Eye (tissue), 1 donor: ENCODE results near the gene TPTE2.
"Not testable (repeated sequence)": the region's sequence is repeated elsewhere in the genome, so short reads cannot be mapped to it uniquely, and the experiment has no call there.

ENCODE experiments used
- DNase-seq: peaks from one replicate; pipeline ENCODE4 v3.0.0-alpha.2; 2015

Gene TPTE2

DNA sequence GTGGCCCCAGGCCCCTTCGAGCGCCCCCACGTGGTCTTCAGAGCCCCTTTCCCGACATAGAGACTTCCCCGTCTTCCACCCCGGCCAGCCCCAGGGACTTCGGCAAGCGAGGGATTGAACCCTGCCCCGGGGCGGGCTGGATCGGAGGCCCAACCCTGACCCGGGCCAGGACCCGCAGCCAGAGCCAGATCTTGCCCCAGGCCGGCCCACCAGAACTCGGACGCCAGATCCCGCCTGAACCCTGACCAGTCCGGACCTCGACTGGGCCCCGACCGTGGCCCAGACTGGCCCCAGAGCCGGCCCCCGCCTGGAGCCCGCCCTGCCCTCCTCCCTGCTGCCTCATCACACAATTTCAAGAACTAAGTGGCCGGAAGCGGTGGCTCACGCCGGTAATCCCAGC lies 253 bp upstream of the TPTE2 start:
- DNase-seq: no peak

DNA sequence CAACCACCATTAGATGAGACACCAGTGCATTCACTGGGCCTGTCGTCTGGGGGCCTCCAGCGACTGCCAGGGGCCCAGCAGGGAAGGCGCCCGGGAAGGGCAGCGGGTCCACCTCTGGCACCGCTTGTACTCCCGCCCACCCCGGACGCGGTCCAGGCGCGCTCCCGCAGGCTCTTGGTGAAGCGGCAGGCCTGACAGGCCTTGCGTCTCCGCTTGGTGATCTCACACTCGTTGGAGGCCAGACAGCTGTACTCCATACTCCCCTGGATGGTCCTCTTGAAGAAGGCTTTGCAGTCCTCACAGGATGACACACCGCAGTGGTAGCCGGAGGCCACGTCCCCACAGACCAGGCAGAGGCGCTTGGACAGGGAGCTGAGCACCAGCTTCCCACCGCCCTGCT lies 660 bp downstream of the TPTE2 start:
- DNase-seq: not testable (repeated sequence)

DNA sequence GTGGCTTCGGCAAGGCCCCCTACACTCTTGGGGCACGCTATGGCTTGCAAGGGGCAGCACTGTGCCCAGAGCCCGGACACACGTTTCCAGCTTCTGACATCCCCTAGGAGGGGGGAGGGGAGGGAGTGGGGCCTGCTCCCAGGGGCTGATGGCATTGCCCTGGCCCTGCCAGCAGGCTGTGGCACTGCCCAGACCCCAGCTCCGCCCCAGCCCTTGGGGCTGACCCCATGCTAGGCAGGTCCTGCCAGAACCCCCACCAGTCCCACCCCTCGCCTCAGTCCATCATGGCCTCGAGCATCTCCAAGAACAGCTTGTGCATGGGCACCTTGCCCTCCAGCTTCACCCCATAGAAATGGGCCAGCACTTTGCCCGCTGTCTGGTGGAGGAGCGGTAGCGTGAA lies 1.6 kb downstream of the TPTE2 start:
- DNase-seq: not testable (repeated sequence)

DNA sequence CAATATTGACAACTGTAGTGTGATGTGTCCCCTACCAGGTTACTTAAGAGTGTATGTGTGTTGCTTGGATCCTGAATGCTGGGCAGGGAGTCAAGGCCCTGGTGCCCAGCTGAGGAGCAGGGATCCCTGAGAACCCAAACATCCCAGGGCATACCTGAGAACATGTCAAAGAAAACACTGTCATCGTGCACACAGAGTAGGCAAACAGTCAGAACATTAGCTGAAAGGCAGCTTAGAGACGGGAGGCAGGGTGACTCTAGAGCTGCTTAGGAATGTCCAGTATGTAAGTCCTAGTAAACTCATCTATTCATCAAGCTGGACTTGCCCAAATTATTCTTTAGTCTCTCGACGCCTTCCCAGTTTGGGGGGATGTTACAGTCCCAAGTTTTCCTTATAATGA lies 4.0 kb downstream of the TPTE2 start:
- not testable (repeated sequence) for DNase-seq

DNA sequence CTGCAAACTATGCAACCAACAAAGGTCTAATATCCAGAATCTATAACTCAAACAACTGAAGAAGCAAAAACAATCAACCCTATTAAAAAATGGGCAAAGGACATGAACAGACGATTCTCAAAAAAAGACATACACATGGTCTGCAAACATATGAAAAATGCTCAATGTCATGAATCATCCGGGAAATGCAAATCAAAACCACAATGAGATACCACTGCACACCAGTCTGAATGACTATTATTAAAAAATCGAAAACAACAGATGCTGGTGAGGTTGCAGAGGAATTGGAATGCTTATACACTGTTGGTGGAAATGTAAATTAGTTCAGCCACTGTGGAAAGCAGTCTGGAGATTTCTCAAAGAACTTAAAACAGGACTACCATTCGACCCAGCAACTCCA lies 12.1 kb downstream of the TPTE2 start:
- not testable (repeated sequence) for DNase-seq

DNA sequence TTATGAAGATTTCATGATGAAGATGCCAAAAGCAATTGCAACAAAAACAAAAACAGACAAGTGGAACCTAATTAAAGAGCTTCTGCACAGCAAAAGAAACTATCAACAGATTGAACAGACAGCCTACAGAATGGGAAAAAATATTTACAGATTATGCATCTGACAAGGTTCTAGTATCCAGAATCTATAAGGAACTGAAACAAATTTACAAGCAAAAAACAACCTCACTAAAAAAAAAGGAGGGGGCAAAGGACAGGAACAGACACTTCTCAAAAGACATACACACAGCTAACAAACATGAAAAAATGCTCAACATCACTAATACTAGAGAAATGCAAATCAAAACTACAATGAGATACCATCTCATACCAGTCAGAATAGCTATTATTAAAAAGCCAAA lies 35.7 kb downstream of the TPTE2 start:
- not testable (repeated sequence) for DNase-seq

DNA sequence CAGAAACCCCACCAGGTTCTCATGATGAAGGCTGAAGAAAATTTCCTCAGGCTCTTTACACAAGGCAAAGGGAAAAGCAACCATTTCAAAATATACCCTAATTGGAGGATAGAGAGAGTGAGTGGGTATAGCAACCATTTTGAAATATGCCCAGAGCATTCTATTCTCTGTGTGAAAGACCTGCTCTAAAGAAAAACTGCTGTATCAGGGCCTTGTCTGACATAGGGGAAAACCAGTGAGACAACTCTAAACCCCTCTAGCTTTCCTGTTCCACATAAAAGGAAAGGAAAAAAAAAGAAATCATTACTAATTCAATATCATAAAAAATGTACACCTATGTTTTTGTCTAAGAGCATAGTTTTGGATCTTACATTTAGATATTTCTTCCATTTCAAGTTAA lies 42.3 kb downstream of the TPTE2 start:
- no peak for DNase-seq

DNA sequence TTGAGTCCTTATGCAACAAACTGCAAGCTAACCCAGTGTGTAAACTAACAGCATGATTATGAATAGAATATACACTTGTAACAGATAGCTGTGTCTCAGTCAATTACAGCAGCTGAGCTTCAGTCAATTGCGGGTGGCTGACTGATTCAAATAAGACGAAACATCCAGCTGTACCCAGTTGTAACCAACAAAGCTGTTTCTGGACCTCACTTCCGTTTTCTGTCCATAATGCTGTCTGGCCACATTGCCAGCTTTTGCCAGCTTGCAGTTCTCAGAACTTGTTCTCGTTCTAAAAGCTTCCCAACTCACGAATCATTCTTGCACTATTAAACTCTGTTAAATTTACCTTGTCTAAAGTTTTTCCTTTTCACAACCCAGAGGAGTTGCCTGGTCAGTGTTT lies 53.7 kb downstream of the TPTE2 start:
- not testable (repeated sequence) for DNase-seq

DNA sequence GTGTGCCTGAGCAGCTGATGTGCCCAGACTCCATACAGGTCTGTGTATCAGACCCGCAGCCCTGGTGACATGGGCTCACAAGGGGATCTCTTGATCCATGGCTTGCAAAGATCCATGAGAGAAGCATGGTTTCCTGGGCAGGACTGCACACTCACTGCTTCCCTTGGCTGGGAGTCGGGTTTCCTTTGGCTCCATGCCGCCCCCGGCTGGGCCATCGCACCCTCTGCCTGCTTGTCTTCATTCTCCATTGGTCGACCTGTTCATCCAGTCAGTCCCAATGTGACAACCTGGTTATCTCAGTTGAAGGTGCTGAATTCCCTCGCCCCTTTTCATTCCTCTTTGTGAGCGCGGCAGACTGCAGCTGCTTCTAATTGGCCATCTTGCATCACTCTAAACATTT lies 101.2 kb downstream of the TPTE2 start:
- not testable (repeated sequence) for DNase-seq

DNA sequence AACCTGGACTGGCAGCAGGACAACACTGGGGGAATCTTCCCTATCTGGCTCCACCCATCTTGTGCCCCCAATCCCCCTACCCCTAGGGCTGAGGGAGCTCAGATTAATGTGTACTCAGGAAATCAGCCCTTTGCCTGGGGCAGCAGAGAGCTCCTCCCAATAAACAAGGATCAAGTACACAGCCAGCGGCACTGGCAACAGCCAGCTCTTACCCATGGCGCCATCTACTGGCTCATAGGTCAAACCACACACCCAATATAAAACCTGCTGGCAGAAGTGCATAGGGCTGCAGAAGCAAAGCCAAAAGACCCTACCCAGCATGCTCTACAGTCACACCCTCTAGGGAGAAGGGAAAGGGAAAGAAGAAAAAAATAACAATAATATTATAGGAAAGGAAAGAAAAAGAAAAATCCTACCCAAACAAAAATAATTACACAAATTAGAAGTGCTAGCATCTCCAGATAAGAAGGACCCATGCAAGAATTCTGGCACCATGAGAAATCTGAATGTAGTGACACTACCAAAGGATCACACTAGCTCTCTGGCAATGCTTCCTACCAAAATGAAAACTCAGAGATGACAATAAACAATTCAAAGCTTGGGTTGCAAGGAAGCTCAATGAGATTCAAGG lies 122.2 kb downstream of the TPTE2 start:
- DNase-seq: peak; percentile 29

DNA sequence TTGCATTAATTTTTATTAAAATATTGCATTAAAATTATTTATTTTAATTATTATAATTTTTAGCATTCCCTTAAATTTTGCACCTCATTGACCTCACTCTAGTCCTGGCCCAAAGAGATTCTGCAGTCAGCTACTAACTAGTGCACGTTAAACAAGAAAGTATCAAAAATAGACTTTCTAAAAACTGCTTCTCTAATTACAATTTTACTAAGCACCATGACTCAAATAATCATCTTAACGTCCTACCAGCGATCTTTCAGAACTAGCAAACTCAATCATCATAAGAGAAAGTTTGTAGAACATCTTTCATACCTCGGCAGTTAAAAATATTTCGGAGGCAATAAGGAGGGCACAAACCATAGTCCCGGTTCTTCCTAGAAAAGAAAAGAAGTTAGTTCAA lies 123.6 kb downstream of the TPTE2 start:
- DNase-seq: not testable (repeated sequence)

DNA sequence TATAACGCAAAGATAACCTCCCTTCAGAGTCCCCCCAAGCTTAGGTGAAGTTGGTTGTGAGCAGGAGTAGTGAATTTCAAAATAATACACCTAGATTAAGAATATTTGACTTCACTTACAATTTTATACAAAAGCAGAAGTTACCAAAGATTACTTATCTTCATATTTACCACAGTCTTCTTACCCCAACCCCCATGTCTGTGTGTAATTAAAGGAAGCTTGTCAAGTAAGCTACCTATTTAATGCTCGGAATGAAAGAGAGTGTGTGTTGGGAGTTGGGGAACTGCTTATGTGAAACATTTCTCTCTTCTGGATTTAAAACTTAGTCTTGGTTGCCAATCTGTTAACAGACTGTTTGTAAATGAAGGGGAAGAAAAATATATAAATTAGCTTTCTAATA lies 139.1 kb downstream of the TPTE2 start:
- not testable (repeated sequence) for DNase-seq

DNA sequence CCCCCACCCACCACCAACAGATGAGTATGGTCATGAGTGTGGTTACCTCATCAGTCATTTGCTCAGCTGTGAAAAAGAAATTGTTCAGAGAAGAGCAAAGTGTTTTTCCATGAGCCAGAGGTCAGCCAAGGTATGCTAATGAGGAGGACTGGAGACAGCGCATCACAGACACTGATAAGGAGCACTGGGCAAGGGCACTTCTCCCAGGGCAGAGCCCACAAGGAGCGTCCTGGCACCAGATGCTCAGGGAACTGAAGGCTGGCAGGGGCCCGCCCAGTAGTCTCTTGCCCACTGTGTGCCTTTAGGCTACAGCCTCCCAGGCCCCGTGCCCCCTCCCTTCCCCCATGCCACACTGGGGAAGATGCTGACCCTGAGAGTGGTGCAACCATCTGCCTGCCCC lies 148.8 kb downstream of the TPTE2 start:
- not testable (repeated sequence) for DNase-seq

DNA sequence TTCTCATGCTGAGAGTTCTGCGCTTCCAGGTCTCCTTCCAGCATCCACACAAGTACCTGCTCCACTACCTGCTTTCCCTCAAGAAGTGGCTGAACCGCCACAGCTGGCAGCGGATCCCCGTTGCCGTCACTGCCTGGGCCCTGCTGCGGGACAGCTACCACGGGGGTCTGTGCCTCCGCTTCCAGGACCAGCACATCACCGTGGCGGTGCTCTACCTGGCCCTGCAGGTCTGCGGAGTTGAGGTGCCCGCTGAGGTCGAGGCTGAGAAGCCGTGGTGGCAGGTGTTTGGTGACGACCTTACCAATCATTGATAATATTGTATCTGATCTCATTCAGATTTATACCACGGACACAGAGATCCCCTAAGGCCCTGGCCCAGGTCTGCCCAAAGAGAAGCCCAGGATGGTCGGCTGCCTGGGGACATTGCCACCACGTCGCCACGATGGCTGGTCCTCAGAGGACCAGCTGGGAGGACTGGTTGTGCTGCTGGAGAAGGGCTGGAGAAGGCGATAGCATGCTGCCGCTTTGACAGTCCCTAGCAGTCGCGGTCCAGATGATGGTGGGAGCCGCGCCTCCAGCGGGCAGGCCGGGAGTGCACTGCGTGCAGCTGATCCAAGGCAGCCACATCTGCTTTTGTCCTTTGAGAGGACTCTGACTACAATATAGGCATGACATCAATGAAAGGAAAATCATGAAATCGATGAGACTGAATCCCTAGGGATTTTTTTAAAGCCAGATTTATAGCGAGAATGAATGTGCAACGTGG lies 178.4 kb downstream of the TPTE2 start:
- not testable (repeated sequence) for DNase-seq

DNA sequence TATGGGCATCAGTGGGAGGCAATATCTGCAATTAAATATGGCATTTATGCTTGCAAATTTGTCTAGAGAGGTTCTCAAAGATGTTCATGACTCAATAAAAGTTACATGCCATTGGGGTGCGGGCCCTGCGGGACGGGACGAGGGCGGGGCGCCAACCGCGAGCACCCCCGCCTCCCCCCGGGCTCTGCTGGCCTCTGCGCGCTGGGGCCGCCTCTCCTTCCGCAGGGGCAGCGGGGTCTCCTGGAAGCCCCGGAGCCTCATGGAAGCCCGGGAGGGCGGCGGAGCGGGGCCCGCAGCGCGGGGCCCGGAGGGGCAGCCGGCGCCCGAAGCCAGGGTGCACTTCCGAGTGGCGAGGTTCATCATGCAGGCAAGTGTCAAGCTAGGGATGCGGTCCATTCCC lies 179.2 kb downstream of the TPTE2 start:
- no peak for DNase-seq
